Fibroblast of lung (primary cell): ENCODE measurements around the gene RS1. TPM values are rescaled to one million over a fixed set of nuclear protein-coding genes. Genes with fewer than 3 reads are reported as not detected.

ENCODE experiments used
- DNase-seq, 2 donors: peaks; one replicate each; pipeline versions ENCODE4 v3.0.0 to v3.0.0-alpha.2; 2010; ENCODE audit warnings: low read depth in 2 of 2
- H2AFZ ChIP-seq: 2 replicates; pipeline ENCODE4 v1.5.1; 2012; ENCODE audit warnings: low read length, control low read depth, inconsistent platforms
- H3K27ac ChIP-seq: 2 replicates; pipeline ENCODE4 v1.5.1; 2011; ENCODE audit warnings: low read length, control low read depth; ENCODE audit not compliant: insufficient read depth
- H3K27me3 ChIP-seq: 2 replicates; pipeline ENCODE4 v1.5.1; 2011; ENCODE audit warnings: mild to moderate bottlenecking, low read length; ENCODE audit not compliant: control insufficient read depth, insufficient read depth
- H3K36me3 ChIP-seq: 2 replicates; pipeline ENCODE4 v1.5.1; 2011; ENCODE audit warnings: low read length; ENCODE audit not compliant: control insufficient read depth, insufficient read depth
- H3K4me1 ChIP-seq: 2 replicates; pipeline ENCODE4 v1.5.1; 2011; ENCODE audit warnings: low read length; ENCODE audit not compliant: control insufficient read depth, insufficient read depth; ENCODE audit errors: extremely low read depth
- H3K4me2 ChIP-seq: 2 replicates; pipeline ENCODE4 v1.5.1; 2011; ENCODE audit warnings: low read length, control low read depth; ENCODE audit not compliant: insufficient read depth; ENCODE audit errors: extremely low read depth
- H3K4me3 ChIP-seq, 4 experiments: fragments of 200-600 bp in 1 of 4; sonication (generic) in 1 of 4; replicated peaks in 1 of 4; 2 replicates each; pipeline ENCODE4 v1.5.1; 2011 to 2016; ENCODE audit warnings: low read length in 4 of 4, low read depth in 3 of 4, mild to moderate bottlenecking in 3 of 4, control low read depth in 2 of 4, inconsistent platforms in 1 of 4, mixed read lengths in 1 of 4; ENCODE audit not compliant: insufficient read depth in 1 of 4; ENCODE audit errors: control extremely low read depth in 1 of 4
- H3K79me2 ChIP-seq: 2 replicates; pipeline ENCODE4 v1.5.1; 2012; ENCODE audit warnings: mild to moderate bottlenecking, low read length, inconsistent platforms; ENCODE audit not compliant: control insufficient read depth, insufficient read depth
- H3K9ac ChIP-seq: 2 replicates; pipeline ENCODE4 v1.5.1; 2011; ENCODE audit warnings: mild to moderate bottlenecking, low read length, control low read depth; ENCODE audit not compliant: insufficient read depth
- H3K9me3 ChIP-seq: 2 replicates; pipeline ENCODE4 v1.5.1; 2012; ENCODE audit warnings: low read depth, low read length; ENCODE audit not compliant: control insufficient read depth, insufficient read depth
- H4K20me1 ChIP-seq: 2 replicates; pipeline ENCODE4 v1.5.1; 2011; ENCODE audit warnings: low read length; ENCODE audit not compliant: control insufficient read depth, insufficient read depth; ENCODE audit errors: extremely low read depth
- CTCF ChIP-seq, 2 donors: IDR thresholded peaks in 1 of 2; conservative IDR thresholded peaks in 1 of 2; 1 replicate in 1 of 2; 2 replicates in 1 of 2; pipeline ENCODE4 v1.5.1; 2011 to 2012; ENCODE audit warnings: low read length in 2 of 2, control low read depth in 1 of 2, inconsistent platforms in 1 of 2, low read depth in 1 of 2, mild to moderate bottlenecking in 1 of 2
- EZH2 ChIP-seq: IDR thresholded peaks from 2 replicates; pipeline ENCODE4 v1.5.1; 2012; ENCODE audit warnings: low read length, control low read depth, mild to moderate bottlenecking; ENCODE audit errors: missing control alignments
- polyA minus RNA-seq: library from RNA; depleted of rRNA, polyadenylated mRNA; stranded (reverse); fragments of >200 nt; gene quantifications from 2 replicates; pipeline ENCODE4 v1.2.3, GENCODE V29; 2011; ENCODE audit warnings: low replicate concordance
- polyA plus RNA-seq, 2 donors: library from polyadenylated mRNA; depleted of rRNA in 1 of 2; stranded (reverse) in 1 of 2; unstranded in 1 of 2; fragments of >200 nt; gene quantifications; 2 replicates each; pipeline ENCODE4 v1.2.1, GENCODE V29; 2011 to 2012; ENCODE audit warnings: missing spikeins in 1 of 2
- total RNA-seq: library from RNA; depleted of rRNA; stranded (reverse); fragments of >200 nt; gene quantifications from 2 replicates; pipeline ENCODE4 v1.2.1, GENCODE V29; 2014

The RS1 gene
- total RNA-seq = not detected in 2 replicates
- polyA plus RNA-seq = not detected in 2 replicates
- not detected in 2 replicates for polyA plus RNA-seq (2012)
- polyA minus RNA-seq = not detected in 2 replicates

- Histone ChIP-seq H3K4me3 (no peak within 1 kb of the TSS), H3K9ac (no peak within 1 kb of the TSS), H3K27ac (no peak within 1 kb of the TSS), H3K36me3 (no peaks in the 10 kb centered on the region), H4K20me1 (no peaks in the 10 kb centered on the region), H3K4me2 (no peak within 1 kb of the TSS), H3K9me3 (no peaks in the 10 kb centered on the region), H2AFZ (no peak within 1 kb of the TSS), H3K79me2 (no peaks in the 10 kb centered on the region), H3K27me3 (no peaks in the 10 kb centered on the region), H3K4me1 (no peaks in the 10 kb centered on the region)
- TF ChIP-seq EZH2 (no peak), CTCF (conservative IDR thresholded peaks at IDR 0.05 in 1 of 2, IDR thresholded peaks at IDR 0.05 in 1 of 2; ENCODE audit: low read depth in 1 of 2, low read length in 2 of 2) (no peak)
- no peak for DNase-seq
Measured at GRCh38 chrX:18672008-18672407, at the start of gene RS1. Gene RS1 (minus strand): TSS chrX:18672108. CDS start chrX:18672068, 40 bp downstream.

- no peak for DNase-seq
- Histone ChIP-seq H3K4me3 (no peak overlapping the region), H3K4me1 (no peaks in the 10 kb centered on the region), H3K79me2 (no peaks in the 10 kb centered on the region), H4K20me1 (no peaks in the 10 kb centered on the region), H3K9me3 (no peaks in the 10 kb centered on the region), H3K36me3 (no peaks in the 10 kb centered on the region), H3K4me2 (no peak overlapping the region), H3K27me3 (no peaks in the 10 kb centered on the region), H2AFZ (no peak overlapping the region), H3K27ac (no peak overlapping the region), H3K9ac (no peak overlapping the region)
- TF ChIP-seq EZH2 = no peak
- no peak for TF ChIP-seq CTCF (conservative IDR thresholded peaks at IDR 0.05 in 1 of 2, IDR thresholded peaks at IDR 0.05 in 1 of 2; ENCODE audit: low read depth in 1 of 2, low read length in 2 of 2)
Measured at GRCh38 chrX:18719852-18720251, 47.9 kb upstream of the RS1 start.

GRCh38 chrX:18714910-18715309 is 43.0 kb upstream of the RS1 start:
- no peaks in the 10 kb centered on the region for H3K36me3 ChIP-seq
- TF ChIP-seq EZH2 (no peak), CTCF (conservative IDR thresholded peaks at IDR 0.05 in 1 of 2, IDR thresholded peaks at IDR 0.05 in 1 of 2; ENCODE audit: low read depth in 1 of 2, low read length in 2 of 2) (no peak)
- no peak overlapping the region for H3K27ac ChIP-seq
- H3K4me3 ChIP-seq = no peak overlapping the region
- no peaks in the 10 kb centered on the region for H3K79me2 ChIP-seq
- no peaks in the 10 kb centered on the region for H4K20me1 ChIP-seq
- H3K27me3 ChIP-seq = no peaks in the 10 kb centered on the region
- H3K4me2 ChIP-seq = no peak overlapping the region
- H3K9ac ChIP-seq = no peak overlapping the region
- H3K4me1 ChIP-seq = no peaks in the 10 kb centered on the region
- H3K9me3 ChIP-seq = no peaks in the 10 kb centered on the region
- DNase-seq = no peak
- H2AFZ ChIP-seq = no peak overlapping the region
